Measurements from ENCODE around the gene SLC39A10. TPM values are rescaled to one million over a fixed set of nuclear protein-coding genes. Genes with fewer than 3 reads are reported as not detected.

The SLC39A10 gene
- total RNA-seq, 3 donors from 2014 or later, result 15.3 to 22.6 (median 18.6) TPM

DNA sequence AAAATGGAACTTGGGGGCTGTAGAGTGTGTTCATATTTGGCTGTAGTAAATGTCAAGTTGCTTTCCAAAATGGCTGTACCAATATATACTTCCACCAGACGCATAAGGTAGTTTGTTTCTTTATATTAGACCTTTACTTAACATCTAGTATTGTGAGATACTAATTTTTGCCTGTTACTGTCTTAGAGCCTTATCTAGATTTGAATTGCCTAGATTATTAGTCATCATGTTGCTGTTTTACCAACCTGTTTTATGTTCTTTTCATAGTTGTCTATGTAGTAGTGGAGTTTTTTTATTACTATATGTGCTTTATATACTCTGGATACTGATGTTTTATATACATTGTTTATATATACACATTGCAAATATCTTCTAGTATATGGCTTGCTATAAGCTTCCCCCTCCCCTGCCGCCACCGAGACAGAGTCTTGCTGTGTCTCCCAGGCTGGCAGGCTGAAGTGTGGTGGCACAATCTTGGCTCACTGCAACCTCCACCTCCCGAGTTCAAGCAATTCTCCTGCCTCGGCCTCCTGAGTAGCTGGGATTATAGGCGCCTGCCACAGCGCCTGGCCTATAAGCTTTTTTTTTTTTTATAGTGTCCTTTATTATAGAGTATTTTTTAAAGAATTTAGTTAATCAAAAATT, 18.9 kb downstream of the SLC39A10 start:
- intact Hi-C loops (cut with DNase I, micrococcal nuclease), result no loop called here
- Histone ChIP-seq H3K9me3 (no peaks in the 10 kb centered on the region), H3K4me3 (no peak overlapping the region), H3K36me3 (ENCODE audit: low read depth) (no peaks in the 10 kb centered on the region), H3K4me1 (ENCODE audit: low read depth) (no peaks in the 10 kb centered on the region)
- TF ChIP-seq, protein P1, sequence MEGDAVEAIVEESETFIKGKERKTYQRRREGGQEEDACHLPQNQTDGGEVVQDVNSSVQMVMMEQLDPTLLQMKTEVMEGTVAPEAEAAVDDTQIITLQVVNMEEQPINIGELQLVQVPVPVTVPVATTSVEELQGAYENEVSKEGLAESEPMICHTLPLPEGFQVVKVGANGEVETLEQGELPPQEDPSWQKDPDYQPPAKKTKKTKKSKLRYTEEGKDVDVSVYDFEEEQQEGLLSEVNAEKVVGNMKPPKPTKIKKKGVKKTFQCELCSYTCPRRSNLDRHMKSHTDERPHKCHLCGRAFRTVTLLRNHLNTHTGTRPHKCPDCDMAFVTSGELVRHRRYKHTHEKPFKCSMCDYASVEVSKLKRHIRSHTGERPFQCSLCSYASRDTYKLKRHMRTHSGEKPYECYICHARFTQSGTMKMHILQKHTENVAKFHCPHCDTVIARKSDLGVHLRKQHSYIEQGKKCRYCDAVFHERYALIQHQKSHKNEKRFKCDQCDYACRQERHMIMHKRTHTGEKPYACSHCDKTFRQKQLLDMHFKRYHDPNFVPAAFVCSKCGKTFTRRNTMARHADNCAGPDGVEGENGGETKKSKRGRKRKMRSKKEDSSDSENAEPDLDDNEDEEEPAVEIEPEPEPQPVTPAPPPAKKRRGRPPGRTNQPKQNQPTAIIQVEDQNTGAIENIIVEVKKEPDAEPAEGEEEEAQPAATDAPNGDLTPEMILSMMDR (IDR thresholded peaks at IDR 0.05), result no peak
- DNase-seq (no peak), ATAC-seq (no peak)

DNA sequence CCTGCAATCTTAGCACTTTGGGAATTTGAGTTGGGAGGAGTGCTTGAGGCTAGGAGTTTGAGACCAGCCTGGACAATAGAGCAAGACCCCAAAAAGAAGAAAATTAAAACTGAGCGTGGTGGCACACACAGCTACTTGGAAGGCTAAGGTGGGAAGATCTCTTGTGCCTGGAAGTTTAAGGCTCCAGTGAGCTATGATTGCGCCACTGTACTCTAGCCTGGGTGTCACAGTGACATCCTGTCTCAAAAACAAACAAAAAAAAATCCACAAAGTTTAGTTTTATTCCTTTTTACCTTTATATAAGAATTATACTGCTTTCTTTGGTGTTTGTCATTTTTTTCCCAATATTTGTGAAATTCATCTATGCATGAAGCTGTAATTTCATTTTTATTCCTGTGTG, 20.3 kb downstream of the SLC39A10 start:
- Histone ChIP-seq H3K9me3 (no peaks in the 10 kb centered on the region), H3K4me1 (ENCODE audit: low read depth) (no peaks in the 10 kb centered on the region), H3K4me3 (no peak overlapping the region), H3K36me3 (ENCODE audit: low read depth) (no peaks in the 10 kb centered on the region)
- DNase-seq, result no peak
- intact Hi-C loops (cut with DNase I, micrococcal nuclease), result no loop called here
- TF ChIP-seq, protein P1 (IDR thresholded peaks at IDR 0.05), result no peak
- no peak for ATAC-seq

DNA sequence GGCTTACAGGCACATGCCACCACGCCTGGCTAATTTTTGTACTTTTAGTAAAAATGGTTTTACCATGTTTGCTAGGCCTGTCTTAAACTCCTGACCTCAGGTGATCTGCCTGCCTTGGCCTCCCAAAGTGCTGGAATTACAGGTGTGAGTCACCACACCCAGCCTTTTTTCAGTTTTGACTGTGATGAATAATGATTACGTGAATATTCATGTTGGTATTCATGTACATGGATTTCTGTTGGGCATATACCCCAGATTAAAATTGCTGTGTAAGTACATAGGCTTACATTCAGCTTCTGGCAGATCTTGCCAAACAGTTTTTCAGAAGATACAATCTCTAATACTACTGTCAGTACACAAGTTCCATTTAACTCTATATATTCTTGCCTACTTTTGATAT, 20.9 kb downstream of the SLC39A10 start:
- intact Hi-C loops (cut with DNase I, micrococcal nuclease), result no loop called here
- Histone ChIP-seq H3K4me3 (no peak overlapping the region), H3K36me3 (ENCODE audit: low read depth) (no peaks in the 10 kb centered on the region), H3K9me3 (no peaks in the 10 kb centered on the region), H3K4me1 (ENCODE audit: low read depth) (no peaks in the 10 kb centered on the region)
- TF ChIP-seq, protein P1 (IDR thresholded peaks at IDR 0.05), result no peak
- no peak for ATAC-seq
- DNase-seq, result no peak

DNA sequence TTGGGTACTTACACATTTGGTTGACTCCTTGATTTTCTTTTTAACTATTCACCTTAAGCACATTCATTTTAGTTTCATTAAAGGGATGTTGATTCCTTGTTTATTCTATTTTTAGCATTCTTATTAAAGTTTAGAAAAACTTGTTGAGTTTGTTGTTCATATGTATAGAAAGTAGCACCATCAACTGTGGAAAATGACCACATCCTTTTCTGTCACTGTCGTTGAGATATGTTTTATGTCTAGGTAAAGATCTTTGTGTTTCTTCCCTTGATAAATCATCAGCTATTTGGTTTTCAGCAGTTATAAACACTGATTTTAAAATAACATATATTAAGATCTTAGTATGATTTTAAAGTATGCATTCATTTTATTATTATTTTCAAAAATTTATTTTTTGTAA, 25.1 kb downstream of the SLC39A10 start:
- no peaks in the 10 kb centered on the region for H3K4me1 ChIP-seq (ENCODE audit: low read depth)
- no peak for DNase-seq
- intact Hi-C loops (cut with DNase I, micrococcal nuclease), result no loop called here

DNA sequence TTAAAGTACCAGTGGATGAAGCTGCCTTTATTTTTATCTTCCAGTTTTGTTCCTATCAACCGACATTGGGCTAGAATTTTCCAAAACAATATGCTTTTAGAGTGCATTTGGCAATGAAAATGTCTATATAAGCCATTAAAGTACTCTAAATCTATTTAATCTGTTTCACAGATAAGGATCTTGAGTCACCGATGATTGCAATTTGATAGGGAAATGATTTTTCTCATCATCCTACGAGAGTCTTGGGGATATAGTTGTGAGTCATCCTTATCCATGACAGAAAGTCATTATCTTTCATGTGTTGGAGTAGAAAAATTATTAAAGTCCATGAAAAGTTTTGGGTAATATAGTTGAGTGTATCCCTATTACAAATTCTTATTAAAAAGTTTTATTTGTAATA, 26.1 kb downstream of the SLC39A10 start:
- DNase-seq (no peak), ATAC-seq (no peak)
- TF ChIP-seq, protein P1 (IDR thresholded peaks at IDR 0.05), result no peak
- Histone ChIP-seq H3K4me3 (no peak overlapping the region), H3K36me3 (ENCODE audit: low read depth) (no peaks in the 10 kb centered on the region), H3K9me3 (no peaks in the 10 kb centered on the region), H3K4me1 (ENCODE audit: low read depth) (no peaks in the 10 kb centered on the region)
- intact Hi-C loops (cut with DNase I, micrococcal nuclease), result no loop called here

More for the DNA sequence above, 25.1 kb downstream of the SLC39A10 start:
- H3K36me3 ChIP-seq (ENCODE audit: low read depth), result no peaks in the 10 kb centered on the region
- TF ChIP-seq, protein P1 (IDR thresholded peaks at IDR 0.05), result no peak
- H3K4me3 ChIP-seq, result no peak overlapping the region
- no peaks in the 10 kb centered on the region for H3K9me3 ChIP-seq
- ATAC-seq, result no peak

DNA sequence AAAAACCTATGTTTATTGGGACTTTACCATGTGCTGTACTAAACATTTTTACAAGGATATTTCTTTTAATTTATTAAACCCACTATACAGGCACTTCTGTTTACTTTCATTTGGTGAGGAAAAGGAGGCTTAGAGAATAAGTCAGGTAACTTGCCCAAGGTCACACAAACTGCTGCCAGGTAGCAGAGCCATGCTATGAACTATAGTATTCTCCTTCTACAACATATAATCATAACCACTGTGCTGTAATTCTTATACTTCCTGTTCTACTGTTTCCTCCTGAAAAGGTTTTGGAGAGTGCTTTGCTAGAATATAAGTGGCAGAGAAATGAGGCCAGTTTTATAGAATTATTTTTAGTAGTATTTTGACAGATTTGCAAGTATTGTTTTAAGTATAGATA, 29.5 kb downstream of the SLC39A10 start:
- DNase-seq, result no peak
- Histone ChIP-seq H3K4me1 (ENCODE audit: low read depth) (no peaks in the 10 kb centered on the region), H3K9me3 (peaks cover 3% of the 10 kb centered on the region), H3K36me3 (ENCODE audit: low read depth) (no peaks in the 10 kb centered on the region), H3K4me3 (no peak overlapping the region)
- no peak for ATAC-seq
- intact Hi-C loops (cut with DNase I, micrococcal nuclease), result no loop called here
- TF ChIP-seq, protein P1 (IDR thresholded peaks at IDR 0.05), result no peak

All from mucosa of descending colon (tissue), 3 donors.